ENCODE measurements around the gene INAFM2. TPM values are rescaled to one million over a fixed set of nuclear protein-coding genes. Genes with fewer than 3 reads are reported as not detected.
A peak's percentile ranks its signal among the peaks of the same experiment; 100 is the strongest.

INAFM2 gene
- total RNA-seq, result 10 to 100 TPM in 3 of 5 experiments, 1 to 10 TPM in 2; 7.1 to 21.2 (median 12.7) TPM
- polyA plus RNA-seq, result 1 to 10 TPM; 2.0 to 2.2 TPM
- total RNA-seq, result 5.1 reads per million, percentile 24 among the genes with 10 or more reads in this experiment

GRCh38 chr15:40323239-40323952, at the start of gene INAFM2:
INAFM2 (plus strand) TSS chr15:40323692; CDS start chr15:40324056, 364 bp downstream.
- H3K27ac Mint-ChIP-seq, result peak within 1 kb of the TSS in 8 of 9 donors; percentile 56 to 86 (median 80)
- peak within 1 kb of the TSS; percentile 34 for H3K4me3 ChIP-seq (ENCODE audit: low read length)
- H3K27me3 Mint-ChIP-seq, result peaks cover 0 to 23% (median 0%) of the 10 kb centered on the region in 5 donors

GRCh38 chr15:40274350-40275274, 48.9 kb upstream of the INAFM2 start:
- Histone ChIP-seq H3K36me3 (ENCODE audit: control insufficient read depth in 2 of 3, insufficient read depth in 3 of 3, low read length in 3 of 3) (no peaks in the 10 kb centered on the region), H3K4me1 (ENCODE audit: control insufficient read depth in 2 of 2, insufficient read depth in 2 of 2, low read length in 2 of 2) (peaks cover 0 to 3% of the 10 kb centered on the region in 2 donors), H3K9me3 (ENCODE audit: control insufficient read depth in 2 of 3, low read length in 3 of 3) (no peaks in the 10 kb centered on the region), H3K27ac (ENCODE audit: low read depth, low read length) (no peak overlapping the region), H3K27me3 (ENCODE audit: control insufficient read depth in 2 of 2, insufficient read depth in 2 of 2, low read length in 2 of 2) (no peaks in the 10 kb centered on the region), H3K4me3 (ENCODE audit: low read length) (no peak overlapping the region)
- Mint-ChIP-seq H3K9me3 (no peaks in the 10 kb centered on the region), H3K36me3 (no peaks in the 10 kb centered on the region), H3K27me3 (peaks cover 12 to 29% (median 16%) of the 10 kb centered on the region in 5 donors), H3K27ac (peak overlapping the region in 6 of 9 donors; percentile 17 to 70 (median 50)), H3K4me3 (peak overlapping the region in 1 of 10 donors; percentile 45), H3K4me1 (peaks cover 0 to 17% (median 5%) of the 10 kb centered on the region in 7 donors)
- ATAC-seq (peak; percentile 94), DNase-seq (peak; percentile 71 to 95 (median 88))
- intact Hi-C loops (cut with micrococcal nuclease), result loop anchor here (1.0 to 5.0 kb wide), 5 partner anchors 57 to 587 kb away; partner anchors contain the start of gene BMF (in 1 of the 2)
- ChIA-PET CTCF (interaction anchor here (0.6 to 5.6 kb wide), 35 partner anchors 10 to 1464 kb away, joined by 3 to 49 read pairs (median 4); partner anchors contain the start of genes DNAJC17, FSIP1, PAK6 and PLCB2), POLR2A (interaction anchor here (0.5 to 1.3 kb wide), 3 partner anchors 227 to 486 kb away, joined by 3 to 4 read pairs (median 3); no protein-coding TSS in a partner anchor)

More at GRCh38 chr15:40323239-40323952, at the start of gene INAFM2:
- Mint-ChIP-seq H3K36me3 (peaks cover 0 to 11% (median 0%) of the 10 kb centered on the region in 5 donors), H3K4me3 (peak within 1 kb of the TSS; percentile 69 to 89 (median 84)), H3K4me1 (peaks cover 19 to 51% (median 43%) of the 10 kb centered on the region in 7 donors), H3K9me3 (no peaks in the 10 kb centered on the region)
- Histone ChIP-seq H3K27ac (ENCODE audit: low read depth, low read length) (peak within 1 kb of the TSS; percentile 66), H3K27me3 (ENCODE audit: control insufficient read depth in 2 of 2, insufficient read depth in 2 of 2, low read length in 2 of 2) (no peaks in the 10 kb centered on the region), H3K4me1 (ENCODE audit: control insufficient read depth in 2 of 2, insufficient read depth in 2 of 2, low read length in 2 of 2) (peaks cover 15% of the 10 kb centered on the region in 2 donors), H3K9me3 (ENCODE audit: control insufficient read depth in 2 of 3, low read length in 3 of 3) (no peaks in the 10 kb centered on the region), H3K36me3 (ENCODE audit: control insufficient read depth in 2 of 3, insufficient read depth in 3 of 3, low read length in 3 of 3) (no peaks in the 10 kb centered on the region)
- DNase-seq, result peak; percentile 77 to 91 (median 89)
- intact Hi-C loops (cut with micrococcal nuclease), result loop anchor here (1.0 to 5.0 kb wide), 12 partner anchors 15 to 794 kb away; partner anchors contain the start of genes ANKRD63 (in 2 of the 2), BUB1B (in 1 of the 2), DISP2 (in 1 of the 2) and EIF2AK4 (in 1 of the 2)
- POLR2A ChIA-PET, result interaction anchor here (0.6 to 8.6 kb wide), 10 partner anchors 8 to 275 kb away, joined by 3 to 93 read pairs (median 4); partner anchors contain the start of genes IVD and PLCB2
- CTCF ChIA-PET, result interaction anchor here (0.6 to 19.9 kb wide), 10 partner anchors 9 to 178 kb away, joined by 3 to 366 read pairs (median 5); partner anchors contain the start of genes CCDC9B and PLCB2
- peak; percentile 95 for ATAC-seq

- no peaks in the 10 kb centered on the region for H3K36me3 Mint-ChIP-seq
Measured at GRCh38 chr15:40275523-40275922, 48.0 kb upstream of the INAFM2 start.

GRCh38 chr15:40275954-40276353, 47.5 kb upstream of the INAFM2 start:
- H3K4me3 Mint-ChIP-seq, result no peak overlapping the region
- CTCF ChIA-PET, result interaction anchor here (1.5 to 5.6 kb wide), 4 partner anchors 34 to 231 kb away, joined by 10 to 49 read pairs (median 25); no protein-coding TSS in a partner anchor
- no peak overlapping the region for H3K27ac ChIP-seq (ENCODE audit: low read depth, low read length)
- ATAC-seq (no peak), DNase-seq (no peak)
- H3K4me1 Mint-ChIP-seq, result peaks cover 0 to 17% (median 5%) of the 10 kb centered on the region in 7 donors
- peaks cover 0 to 3% of the 10 kb centered on the region in 2 donors for H3K4me1 ChIP-seq (ENCODE audit: control insufficient read depth in 2 of 2, insufficient read depth in 2 of 2, low read length in 2 of 2)
- H3K9me3 Mint-ChIP-seq, result no peaks in the 10 kb centered on the region
- no peak overlapping the region for H3K4me3 ChIP-seq (ENCODE audit: low read length)
- H3K9me3 ChIP-seq (ENCODE audit: control insufficient read depth in 2 of 3, low read length in 3 of 3), result no peaks in the 10 kb centered on the region
- peaks cover 0 to 6% of the 10 kb centered on the region in 2 donors for H3K27me3 ChIP-seq (ENCODE audit: control insufficient read depth in 2 of 2, insufficient read depth in 2 of 2, low read length in 2 of 2)
- intact Hi-C loops (cut with micrococcal nuclease), result loop anchor here in 1 of 2 donors (2.0 kb wide), 1 partner anchor 167 kb away; the partner anchor contains the start of gene BMF
- H3K27ac Mint-ChIP-seq, result no peak overlapping the region
- H3K36me3 ChIP-seq (ENCODE audit: control insufficient read depth in 2 of 3, insufficient read depth in 3 of 3, low read length in 3 of 3), result no peaks in the 10 kb centered on the region
- POLR2A ChIA-PET, result no interaction called here
- H3K36me3 Mint-ChIP-seq, result no peaks in the 10 kb centered on the region
- H3K27me3 Mint-ChIP-seq, result peaks cover 17 to 38% (median 18%) of the 10 kb centered on the region in 5 donors

More at GRCh38 chr15:40275523-40275922, 48.0 kb upstream of the INAFM2 start:
- DNase-seq (no peak), ATAC-seq (no peak)
- peaks cover 0 to 1% of the 10 kb centered on the region in 2 donors for H3K27me3 ChIP-seq (ENCODE audit: control insufficient read depth in 2 of 2, insufficient read depth in 2 of 2, low read length in 2 of 2)
- Mint-ChIP-seq H3K4me3 (no peak overlapping the region), H3K27ac (no peak overlapping the region), H3K27me3 (peaks cover 16 to 34% (median 17%) of the 10 kb centered on the region in 5 donors), H3K9me3 (no peaks in the 10 kb centered on the region), H3K4me1 (peaks cover 0 to 17% (median 5%) of the 10 kb centered on the region in 7 donors)
- POLR2A ChIA-PET, result interaction anchor here (1.3 kb wide), 1 partner anchor 228 kb away, joined by 4 read pairs; no protein-coding TSS in a partner anchor
- no peaks in the 10 kb centered on the region for H3K36me3 ChIP-seq (ENCODE audit: control insufficient read depth in 2 of 3, insufficient read depth in 3 of 3, low read length in 3 of 3)
- H3K27ac ChIP-seq (ENCODE audit: low read depth, low read length), result no peak overlapping the region
- H3K9me3 ChIP-seq (ENCODE audit: control insufficient read depth in 2 of 3, low read length in 3 of 3), result no peaks in the 10 kb centered on the region
- H3K4me3 ChIP-seq (ENCODE audit: low read length), result no peak overlapping the region
- CTCF ChIA-PET, result interaction anchor here (1.0 to 5.6 kb wide), 6 partner anchors 34 to 230 kb away, joined by 3 to 49 read pairs (median 10); no protein-coding TSS in a partner anchor
- intact Hi-C loops (cut with micrococcal nuclease), result loop anchor here in 1 of 2 donors (2.0 kb wide), 1 partner anchor 167 kb away; the partner anchor contains the start of gene BMF
- H3K4me1 ChIP-seq (ENCODE audit: control insufficient read depth in 2 of 2, insufficient read depth in 2 of 2, low read length in 2 of 2), result peaks cover 0 to 3% of the 10 kb centered on the region in 2 donors

GRCh38 chr15:40276927-40277326, 46.6 kb upstream of the INAFM2 start:
- no peaks in the 10 kb centered on the region for H3K36me3 ChIP-seq (ENCODE audit: control insufficient read depth in 2 of 3, insufficient read depth in 3 of 3, low read length in 3 of 3)
- Mint-ChIP-seq H3K4me1 (peaks cover 0 to 20% (median 5%) of the 10 kb centered on the region in 7 donors), H3K36me3 (no peaks in the 10 kb centered on the region), H3K9me3 (no peaks in the 10 kb centered on the region), H3K4me3 (no peak overlapping the region), H3K27me3 (peaks cover 17 to 42% (median 21%) of the 10 kb centered on the region in 5 donors), H3K27ac (no peak overlapping the region)
- no peak overlapping the region for H3K4me3 ChIP-seq (ENCODE audit: low read length)
- no peaks in the 10 kb centered on the region for H3K9me3 ChIP-seq (ENCODE audit: control insufficient read depth in 2 of 3, low read length in 3 of 3)
- intact Hi-C loops (cut with micrococcal nuclease), result no loop called here
- ChIA-PET CTCF (interaction anchor here (0.6 to 5.6 kb wide), 6 partner anchors 35 to 1451 kb away, joined by 3 to 143 read pairs (median 26); partner anchors contain the start of genes CCDC9B and PLCB2), POLR2A (no interaction called here)
- DNase-seq (no peak), ATAC-seq (no peak)
- H3K4me1 ChIP-seq (ENCODE audit: control insufficient read depth in 2 of 2, insufficient read depth in 2 of 2, low read length in 2 of 2), result peaks cover 0 to 3% of the 10 kb centered on the region in 2 donors
- peaks cover 0 to 13% of the 10 kb centered on the region in 2 donors for H3K27me3 ChIP-seq (ENCODE audit: control insufficient read depth in 2 of 2, insufficient read depth in 2 of 2, low read length in 2 of 2)
- H3K27ac ChIP-seq (ENCODE audit: low read depth, low read length), result no peak overlapping the region

All from naive thymus-derived CD4-positive, alpha-beta T cell (primary cell).